Fibroblast of lung (primary cell): ENCODE results near the gene EYA2. TPM values are rescaled to one million over a fixed set of nuclear protein-coding genes. Genes with fewer than 3 reads are reported as not detected.
A peak's percentile ranks its signal among the peaks of the same experiment; 100 is the strongest.
"Not testable (repeated sequence)": the region's sequence is repeated elsewhere in the genome, so short reads cannot be mapped to it uniquely, and the experiment has no call there.

ENCODE experiments used
- DNase-seq, 2 donors: peaks; one replicate each; pipeline versions ENCODE4 v3.0.0 to v3.0.0-alpha.2; 2010; ENCODE audit warnings: low read depth in 2 of 2
- H2AFZ ChIP-seq: 2 replicates; pipeline ENCODE4 v1.5.1; 2012; ENCODE audit warnings: low read length, control low read depth, inconsistent platforms
- H3K27ac ChIP-seq: 2 replicates; pipeline ENCODE4 v1.5.1; 2011; ENCODE audit warnings: low read length, control low read depth; ENCODE audit not compliant: insufficient read depth
- H3K27me3 ChIP-seq: 2 replicates; pipeline ENCODE4 v1.5.1; 2011; ENCODE audit warnings: mild to moderate bottlenecking, low read length; ENCODE audit not compliant: control insufficient read depth, insufficient read depth
- H3K36me3 ChIP-seq: 2 replicates; pipeline ENCODE4 v1.5.1; 2011; ENCODE audit warnings: low read length; ENCODE audit not compliant: control insufficient read depth, insufficient read depth
- H3K4me1 ChIP-seq: 2 replicates; pipeline ENCODE4 v1.5.1; 2011; ENCODE audit warnings: low read length; ENCODE audit not compliant: control insufficient read depth, insufficient read depth; ENCODE audit errors: extremely low read depth
- H3K4me2 ChIP-seq: 2 replicates; pipeline ENCODE4 v1.5.1; 2011; ENCODE audit warnings: low read length, control low read depth; ENCODE audit not compliant: insufficient read depth; ENCODE audit errors: extremely low read depth
- H3K4me3 ChIP-seq, 4 experiments: fragments of 200-600 bp in 1 of 4; sonication (generic) in 1 of 4; replicated peaks in 1 of 4; 2 replicates each; pipeline ENCODE4 v1.5.1; 2011 to 2016; ENCODE audit warnings: low read length in 4 of 4, low read depth in 3 of 4, mild to moderate bottlenecking in 3 of 4, control low read depth in 2 of 4, inconsistent platforms in 1 of 4, mixed read lengths in 1 of 4; ENCODE audit not compliant: insufficient read depth in 1 of 4; ENCODE audit errors: control extremely low read depth in 1 of 4
- H3K79me2 ChIP-seq: 2 replicates; pipeline ENCODE4 v1.5.1; 2012; ENCODE audit warnings: mild to moderate bottlenecking, low read length, inconsistent platforms; ENCODE audit not compliant: control insufficient read depth, insufficient read depth
- H3K9ac ChIP-seq: 2 replicates; pipeline ENCODE4 v1.5.1; 2011; ENCODE audit warnings: mild to moderate bottlenecking, low read length, control low read depth; ENCODE audit not compliant: insufficient read depth
- H3K9me3 ChIP-seq: 2 replicates; pipeline ENCODE4 v1.5.1; 2012; ENCODE audit warnings: low read depth, low read length; ENCODE audit not compliant: control insufficient read depth, insufficient read depth
- H4K20me1 ChIP-seq: 2 replicates; pipeline ENCODE4 v1.5.1; 2011; ENCODE audit warnings: low read length; ENCODE audit not compliant: control insufficient read depth, insufficient read depth; ENCODE audit errors: extremely low read depth
- CTCF ChIP-seq, 2 donors: IDR thresholded peaks in 1 of 2; conservative IDR thresholded peaks in 1 of 2; 1 replicate in 1 of 2; 2 replicates in 1 of 2; pipeline ENCODE4 v1.5.1; 2011 to 2012; ENCODE audit warnings: low read length in 2 of 2, control low read depth in 1 of 2, inconsistent platforms in 1 of 2, low read depth in 1 of 2, mild to moderate bottlenecking in 1 of 2
- EZH2 ChIP-seq: IDR thresholded peaks from 2 replicates; pipeline ENCODE4 v1.5.1; 2012; ENCODE audit warnings: low read length, control low read depth, mild to moderate bottlenecking; ENCODE audit errors: missing control alignments
- polyA plus RNA-seq, 2 donors: library from polyadenylated mRNA; depleted of rRNA in 1 of 2; stranded (reverse) in 1 of 2; unstranded in 1 of 2; fragments of >200 nt; gene quantifications; 2 replicates each; pipeline ENCODE4 v1.2.1, GENCODE V29; 2011 to 2012; ENCODE audit warnings: missing spikeins in 1 of 2
- total RNA-seq: library from RNA; depleted of rRNA; stranded (reverse); fragments of >200 nt; gene quantifications from 2 replicates; pipeline ENCODE4 v1.2.1, GENCODE V29; 2014

The EYA2 gene
- total and polyA plus RNA-seq, 2 donors (not counting 1 experiment from before 2014, with no cell fraction given), result 0.37 to 1.7 TPM

GRCh38 chr20:46959081-46959692 is 64.5 kb downstream of the EYA2 start:
- Histone ChIP-seq H3K9ac (no peak overlapping the region), H3K36me3 (no peaks in the 10 kb centered on the region), H2AFZ (no peak overlapping the region), H3K79me2 (no peaks in the 10 kb centered on the region), H3K4me1 (peaks cover 9% of the 10 kb centered on the region), H3K4me3 (no peak overlapping the region), H3K27me3 (no peaks in the 10 kb centered on the region), H3K27ac (peak overlapping the region; percentile 29), H3K9me3 (no peaks in the 10 kb centered on the region), H3K4me2 (peak overlapping the region; percentile 56), H4K20me1 (no peaks in the 10 kb centered on the region)
- DNase-seq, result peak; percentile 94 to 98
- no peak for TF ChIP-seq EZH2
- TF ChIP-seq CTCF (conservative IDR thresholded peaks at IDR 0.05 in 1 of 2, IDR thresholded peaks at IDR 0.05 in 1 of 2; ENCODE audit: low read depth in 1 of 2, low read length in 2 of 2), result no peak

- no peak overlapping the region for H3K9ac ChIP-seq
- no peak overlapping the region for H3K4me2 ChIP-seq
- H3K27ac ChIP-seq, result peak overlapping the region; percentile 29
- no peaks in the 10 kb centered on the region for H3K79me2 ChIP-seq
- no peak overlapping the region for H3K4me3 ChIP-seq
- no peaks in the 10 kb centered on the region for H4K20me1 ChIP-seq
- no peaks in the 10 kb centered on the region for H3K36me3 ChIP-seq
- TF ChIP-seq EZH2, result no peak
- no peak for TF ChIP-seq CTCF (conservative IDR thresholded peaks at IDR 0.05 in 1 of 2, IDR thresholded peaks at IDR 0.05 in 1 of 2; ENCODE audit: low read depth in 1 of 2, low read length in 2 of 2)
- no peaks in the 10 kb centered on the region for H3K9me3 ChIP-seq
- H2AFZ ChIP-seq, result no peak overlapping the region
- H3K4me1 ChIP-seq, result peaks cover 7% of the 10 kb centered on the region
- H3K27me3 ChIP-seq, result no peaks in the 10 kb centered on the region
- no peak for DNase-seq
Observed at GRCh38 chr20:46959821-46960220, 65.2 kb downstream of the EYA2 start.

GRCh38 chr20:46960536-46960935 is 65.9 kb downstream of the EYA2 start:
- Histone ChIP-seq H3K27ac (no peak overlapping the region), H3K4me2 (no peak overlapping the region), H4K20me1 (no peaks in the 10 kb centered on the region), H2AFZ (no peak overlapping the region), H3K36me3 (no peaks in the 10 kb centered on the region), H3K9me3 (no peaks in the 10 kb centered on the region), H3K4me1 (peaks cover 7% of the 10 kb centered on the region), H3K9ac (no peak overlapping the region), H3K4me3 (no peak overlapping the region), H3K79me2 (no peaks in the 10 kb centered on the region), H3K27me3 (no peaks in the 10 kb centered on the region)
- no peak for DNase-seq
- no peak for TF ChIP-seq CTCF (conservative IDR thresholded peaks at IDR 0.05 in 1 of 2, IDR thresholded peaks at IDR 0.05 in 1 of 2; ENCODE audit: low read depth in 1 of 2, low read length in 2 of 2)
- no peak for TF ChIP-seq EZH2

GRCh38 chr20:46961968-46962367 is 67.3 kb downstream of the EYA2 start:
- DNase-seq, H3K4me2 ChIP-seq, H2AFZ ChIP-seq, H4K20me1 ChIP-seq, H3K4me3 ChIP-seq, H3K27ac ChIP-seq, H3K79me2 ChIP-seq, H3K27me3 ChIP-seq, H3K9ac ChIP-seq, H3K4me1 ChIP-seq, H3K9me3 ChIP-seq, H3K36me3 ChIP-seq: not testable (repeated sequence)
